Spinal cord (tissue), 10 donors: Measurements from ENCODE around the gene LRRC3. TPM values are rescaled to one million over a fixed set of nuclear protein-coding genes. Genes with fewer than 3 reads are reported as not detected.

Experiments used
- DNase-seq, 6 donors: peaks; one replicate each; pipeline versions ENCODE4 v3.0.0 to v3.0.0-alpha.2; 2013 to 2015; ENCODE audit warnings: low spot score in 6 of 6, low read depth in 4 of 6
- H3K27ac ChIP-seq: one replicate; pipeline ENCODE4 v1.5.1; 2013; ENCODE audit warnings: low read depth, low read length, control low read depth
- H3K27me3 ChIP-seq: one replicate; pipeline ENCODE4 v1.6.1; 2013; ENCODE audit warnings: low read length; ENCODE audit not compliant: control insufficient read depth, insufficient read depth
- H3K36me3 ChIP-seq: one replicate; pipeline ENCODE4 v1.6.1; 2013; ENCODE audit warnings: low read length; ENCODE audit not compliant: control insufficient read depth, insufficient read depth
- H3K4me1 ChIP-seq: one replicate; pipeline ENCODE4 v1.6.1; 2013; ENCODE audit warnings: low read length; ENCODE audit not compliant: control insufficient read depth, insufficient read depth
- H3K4me3 ChIP-seq: one replicate; pipeline ENCODE4 v1.5.1; 2013; ENCODE audit warnings: low read depth, low read length, control low read depth
- H3K9me3 ChIP-seq: one replicate; pipeline ENCODE4 v1.6.1; 2013; ENCODE audit warnings: low read length; ENCODE audit not compliant: control insufficient read depth, insufficient read depth
- WGBS: methylation state at CpG from one replicate; pipeline ENCODE4 v1.1.5; 2013; ENCODE audit warnings: missing lambda C conversion rate; ENCODE audit not compliant: insufficient coverage; 5-methylcytosine and 5-hydroxymethylcytosine counted together
- polyA plus RNA-seq, 2 donors: library from polyadenylated mRNA; unstranded; fragments of 120-200 nt; gene quantifications; one replicate each; pipeline ENCODE4 v1.2.1, GENCODE V29; 2013; ENCODE audit not compliant: insufficient read length in 2 of 2
- total RNA-seq, 2 donors: library from RNA; depleted of rRNA in 1 of 2; stranded (reverse); fragments of 120-200 nt in 1 of 2; fragments of >200 nt in 1 of 2; gene quantifications; one replicate each; pipeline versions ENCODE4 v1.2.3 to v1.2.4, GENCODE V29; 2013 to 2014
- donor health status: healthy.

The LRRC3 gene
- total and polyA plus RNA-seq, 4 donors, result 1.4 to 6.5 (median 3.4) TPM

- H3K27me3 ChIP-seq, result no peaks in the 10 kb centered on the region
- H3K4me3 ChIP-seq, result no peak overlapping the region
- H3K9me3 ChIP-seq, result no peaks in the 10 kb centered on the region
- WGBS, result 83% methylated on average over 25 of the region's 25 CpGs
- no peak for DNase-seq
- peaks cover 24% of the 10 kb centered on the region for H3K4me1 ChIP-seq
- H3K27ac ChIP-seq, result no peak overlapping the region
- peaks cover 43% of the 10 kb centered on the region for H3K36me3 ChIP-seq
These were observed 7.0 kb downstream of the LRRC3 start for GRCh38 chr21:44462086-44462833.

DNA sequence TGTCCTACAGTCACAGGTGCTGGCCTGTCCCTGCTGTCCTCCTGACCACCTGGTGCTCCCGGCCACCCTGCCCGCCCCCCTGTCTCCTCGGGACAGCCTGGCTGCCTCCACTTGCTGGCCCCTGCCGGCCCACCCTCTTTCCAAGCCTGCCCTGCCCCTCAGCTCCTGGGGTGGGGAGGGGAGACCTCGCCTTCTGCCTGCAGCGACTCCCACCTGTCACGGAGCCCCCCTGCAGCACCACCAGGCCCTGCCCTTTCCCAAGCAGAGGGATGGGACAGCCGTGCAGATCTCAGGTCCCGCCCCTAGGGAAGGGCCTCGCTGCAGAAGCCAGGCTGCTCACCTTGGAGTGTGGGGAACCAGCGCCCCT, 7.5 kb downstream of the LRRC3 start:
- no peak overlapping the region for H3K27ac ChIP-seq
- WGBS, result 73% methylated on average over 10 of the region's 11 CpGs
- no peak for DNase-seq
- H3K4me1 ChIP-seq, result peaks cover 24% of the 10 kb centered on the region
- no peaks in the 10 kb centered on the region for H3K9me3 ChIP-seq
- peaks cover 44% of the 10 kb centered on the region for H3K36me3 ChIP-seq
- no peaks in the 10 kb centered on the region for H3K27me3 ChIP-seq
- H3K4me3 ChIP-seq, result no peak overlapping the region

DNA sequence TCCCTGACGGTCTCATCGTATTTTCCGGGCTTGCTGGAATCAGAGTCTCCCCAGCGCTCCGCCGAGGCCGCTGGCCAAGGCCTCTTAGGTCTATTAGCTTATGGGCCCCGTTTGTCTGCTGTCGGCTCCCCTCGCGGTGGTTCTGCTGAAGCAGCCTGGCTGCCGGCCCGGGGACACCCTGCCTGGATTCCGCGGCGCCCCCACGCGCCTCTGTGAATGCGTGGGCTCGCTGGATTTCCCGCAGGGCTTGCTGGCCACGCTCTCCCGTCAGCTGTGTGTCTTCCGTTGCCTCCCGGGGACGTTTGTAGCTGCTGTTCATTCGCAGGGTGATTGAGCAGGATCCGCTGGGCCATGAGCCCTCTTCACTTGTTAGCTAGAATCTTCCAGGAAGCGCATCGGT, 8.4 kb downstream of the LRRC3 start:
- DNase-seq, result peak in 2 of 6 donors; percentile 34 to 68
- H3K4me3 ChIP-seq, result no peak overlapping the region
- no peaks in the 10 kb centered on the region for H3K9me3 ChIP-seq

DNA sequence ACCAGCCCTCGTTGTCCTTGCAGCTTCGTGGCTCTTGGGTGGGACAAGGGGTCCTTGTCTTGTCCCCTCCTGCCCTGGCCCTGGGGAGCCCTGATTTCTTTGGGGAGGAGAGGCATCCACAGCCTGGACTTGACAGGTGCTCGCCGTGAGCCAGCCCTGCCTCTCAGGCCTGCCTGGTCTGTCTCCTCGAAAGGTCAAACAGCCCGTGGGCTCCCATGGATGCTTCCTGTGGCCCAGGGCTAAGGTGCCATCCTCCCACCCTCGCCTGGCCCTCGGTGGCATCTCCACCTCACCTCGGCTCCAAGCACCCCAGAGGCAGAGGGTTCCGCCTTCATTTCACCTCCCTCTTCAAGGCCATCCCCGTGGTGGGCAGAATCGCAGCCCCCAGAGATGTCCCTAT, 9.0 kb downstream of the LRRC3 start:
- DNase-seq, result no peak
- WGBS, result 88% methylated on average over 7 of the region's 12 CpGs
- peaks cover 34% of the 10 kb centered on the region for H3K36me3 ChIP-seq

More for the DNA sequence above, 8.4 kb downstream of the LRRC3 start:
- Histone ChIP-seq H3K4me1 (peaks cover 24% of the 10 kb centered on the region), H3K27ac (no peak overlapping the region), H3K36me3 (peaks cover 40% of the 10 kb centered on the region), H3K27me3 (no peaks in the 10 kb centered on the region)
- 22% methylated on average over 30 of the region's 30 CpGs for WGBS

GRCh38 chr21:44466351-44466954, 11.1 kb downstream of the LRRC3 start:
- Histone ChIP-seq H3K9me3 (no peaks in the 10 kb centered on the region), H3K4me3 (no peak overlapping the region), H3K27ac (no peak overlapping the region), H3K27me3 (no peaks in the 10 kb centered on the region), H3K4me1 (peaks cover 22% of the 10 kb centered on the region), H3K36me3 (peaks cover 26% of the 10 kb centered on the region)
- DNase-seq, result peak in 1 of 6 donors; percentile 2
- WGBS, result 90% methylated on average over 16 of the region's 16 CpGs

More for the DNA sequence above, 9.0 kb downstream of the LRRC3 start:
- peaks cover 24% of the 10 kb centered on the region for H3K4me1 ChIP-seq
- no peaks in the 10 kb centered on the region for H3K9me3 ChIP-seq
- H3K27ac ChIP-seq, result no peak overlapping the region
- no peaks in the 10 kb centered on the region for H3K27me3 ChIP-seq
- H3K4me3 ChIP-seq, result no peak overlapping the region

GRCh38 chr21:44466996-44467858, 11.9 kb downstream of the LRRC3 start:
- WGBS, result 93% methylated on average over 36 of the region's 36 CpGs
- Histone ChIP-seq H3K4me1 (peaks cover 21% of the 10 kb centered on the region), H3K4me3 (no peak overlapping the region), H3K27ac (no peak overlapping the region), H3K9me3 (no peaks in the 10 kb centered on the region), H3K36me3 (peaks cover 19% of the 10 kb centered on the region), H3K27me3 (no peaks in the 10 kb centered on the region)
- no peak for DNase-seq

DNA sequence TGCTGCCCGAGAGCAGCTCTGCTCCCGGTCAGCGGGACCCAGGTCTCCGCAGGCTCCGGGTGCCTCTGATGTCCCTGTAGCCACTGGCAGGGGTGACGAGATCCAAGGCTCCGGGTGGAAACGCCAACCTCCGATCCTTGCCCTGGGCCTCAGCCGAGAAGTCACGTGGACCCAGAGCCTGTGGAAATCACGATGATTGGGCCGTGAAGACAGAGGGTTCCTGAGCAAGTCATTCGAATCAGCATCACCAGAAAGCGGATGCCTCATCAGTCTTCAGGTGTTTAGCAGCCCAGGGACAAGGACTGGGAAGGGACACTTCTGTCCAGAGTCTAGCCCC, 12.5 kb downstream of the LRRC3 start:
- 96% methylated on average over 15 of the region's 15 CpGs for WGBS
- H3K27me3 ChIP-seq, result no peaks in the 10 kb centered on the region
- H3K4me3 ChIP-seq, result no peak overlapping the region
- peaks cover 15% of the 10 kb centered on the region for H3K36me3 ChIP-seq
- H3K4me1 ChIP-seq, result peaks cover 15% of the 10 kb centered on the region
- no peak for DNase-seq
- no peaks in the 10 kb centered on the region for H3K9me3 ChIP-seq
- H3K27ac ChIP-seq, result no peak overlapping the region

DNA sequence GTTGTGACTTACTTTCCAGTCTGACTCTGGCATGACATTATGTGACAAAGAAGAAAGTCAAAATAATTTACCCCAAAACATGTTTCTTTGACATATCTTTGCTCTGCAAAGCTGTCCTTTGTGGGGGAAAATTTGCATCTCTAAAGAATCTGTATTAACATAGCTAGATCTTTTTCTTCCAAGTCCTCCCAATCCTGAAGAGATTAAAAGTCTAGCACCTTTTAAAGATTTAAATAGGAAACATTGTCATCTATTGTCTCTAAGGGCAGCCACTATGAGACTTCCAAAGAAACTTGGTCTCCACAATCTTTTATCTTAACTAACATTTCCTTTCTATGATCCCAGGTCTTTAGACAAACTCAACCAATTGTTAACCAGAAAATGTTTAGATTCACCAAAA, 16.0 kb downstream of the LRRC3 start:
- Histone ChIP-seq H3K4me3 (no peak overlapping the region), H3K27ac (no peak overlapping the region), H3K36me3 (peaks cover 11% of the 10 kb centered on the region), H3K4me1 (no peaks in the 10 kb centered on the region), H3K27me3 (no peaks in the 10 kb centered on the region), H3K9me3 (no peaks in the 10 kb centered on the region)
- no peak for DNase-seq

DNA sequence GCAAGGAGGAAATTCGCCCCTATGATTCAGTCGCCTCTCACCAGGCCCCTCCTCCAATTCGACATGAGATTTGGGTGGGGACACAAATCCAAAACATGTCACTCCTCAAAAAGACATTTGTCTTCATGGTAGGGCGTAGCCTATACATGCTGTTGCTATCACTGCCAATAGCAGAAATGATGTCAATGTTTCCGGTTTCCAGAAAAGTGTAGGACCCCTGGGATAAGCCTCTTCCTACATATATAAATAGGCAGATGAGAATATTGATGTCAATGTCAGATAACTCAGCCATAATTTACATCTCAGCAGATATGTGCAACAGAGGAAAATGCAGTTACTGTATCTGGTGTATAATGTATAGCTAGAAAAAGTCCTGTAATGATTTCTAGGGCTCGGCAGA, 16.7 kb downstream of the LRRC3 start:
- 92% methylated on average over 2 of the region's 6 CpGs for WGBS
- no peaks in the 10 kb centered on the region for H3K27me3 ChIP-seq
- no peak for DNase-seq

More for the DNA sequence above, 16.7 kb downstream of the LRRC3 start:
- Histone ChIP-seq H3K9me3 (no peaks in the 10 kb centered on the region), H3K4me1 (no peaks in the 10 kb centered on the region), H3K27ac (no peak overlapping the region), H3K4me3 (no peak overlapping the region), H3K36me3 (peaks cover 8% of the 10 kb centered on the region)
